K562 (cell line): Measurements from ENCODE around the gene INPP5D. TPM values are rescaled to one million over a fixed set of nuclear protein-coding genes. Genes with fewer than 3 reads are reported as not detected.

Source experiments
- BCLAF1 ChIP-seq, 2 experiments: fragments of 450-650 bp in 1 of 2; IDR thresholded peaks; 2 replicates each; pipeline ENCODE4 v1.6.1; 2011 to 2017; ENCODE audit warnings: low read depth in 2 of 2, antibody characterized with exemption in 1 of 2, borderline replicate concordance in 1 of 2, low read length in 1 of 2, mild to moderate bottlenecking in 1 of 2, mixed read lengths in 1 of 2; ENCODE audit not compliant: control insufficient read depth in 1 of 2
- ERF ChIP-seq: fragments of 450-650 bp; formaldehyde crosslinking; IDR thresholded peaks from 2 replicates; pipeline ENCODE4 v1.4.0; 2020; ENCODE audit warnings: mild to moderate bottlenecking, mixed read lengths
- ETV1 ChIP-seq: fragments of 450-650 bp; conservative IDR thresholded peaks from 2 replicates; pipeline ENCODE4 v1.6.1; 2016; ENCODE audit warnings: missing genetic modification characterization, control low read depth, low read depth, missing compliant biosample characterization
- MCM5 ChIP-seq: fragments of 450-650 bp; IDR thresholded peaks from 2 replicates; pipeline ENCODE4 v1.6.1; 2016; ENCODE audit warnings: low read depth
- ZNF444 ChIP-seq: fragments of 250-450 bp; sonication (Bioruptor Pico); IDR thresholded peaks from 2 replicates; pipeline ENCODE4 v1.4.0; 2020; ENCODE audit warnings: mild to moderate bottlenecking, moderate library complexity
- polyA plus RNA-seq, 8 experiments: library from polyadenylated mRNA; depleted of rRNA in 4 of 8; stranded (reverse) in 5 of 8; unstranded in 3 of 8; fragments of >200 nt; fragmentation: Nextera tagmentation in 2 of 8; fragmentation: Illumina TruSeq in 1 of 8; extraction: Ambion mirVana in 2 of 8; extraction: Trizol in 1 of 8; gene quantifications; 2 replicates each; pipeline versions ENCODE4 v1.2.1 to v1.2.3, GENCODE V29; 2011 to 2014; ENCODE audit warnings: inconsistent platforms in 1 of 8, missing spikeins in 1 of 8
- total RNA-seq, 7 experiments: library from RNA; depleted of rRNA in 6 of 7; stranded (reverse); fragments of >200 nt in 6 of 7; fragmentation: Illumina TruSeq in 2 of 7; extraction: Trizol in 2 of 7; gene quantifications; 2 replicates each; pipeline versions ENCODE4 v1.2.1 to v1.2.3, GENCODE V29; 2011 to 2021; ENCODE audit warnings: low replicate concordance in 1 of 7
- TF ChIP-seq, protein P1 (sequence below): fragments of 200-400 bp; formaldehyde crosslinking; IDR thresholded peaks from 2 replicates; pipeline ENCODE4 v1.6.1; 2017; ENCODE audit warnings: mild to moderate bottlenecking, low read depth, low read length, moderate library complexity

The INPP5D gene
- total and polyA plus RNA-seq, 9 of the 15 experiments (the other 6 are each of a cell fraction or from before 2014, with no cell fraction given): 0.55 to 6.2 (median 2.2) TPM

- TF ChIP-seq BCLAF1 (IDR thresholded peaks at IDR 0.05; ENCODE audit: borderline replicate concordance in 1 of 2, control insufficient read depth in 1 of 2, low read depth in 2 of 2, low read length in 1 of 2): no peak
- no peak for TF ChIP-seq ERF (CRISPR knock-in tag)
- TF ChIP-seq ETV1 (tag): no peak
- TF ChIP-seq MCM5: no peak
- TF ChIP-seq ZNF444: no peak
- TF ChIP-seq, protein P1, sequence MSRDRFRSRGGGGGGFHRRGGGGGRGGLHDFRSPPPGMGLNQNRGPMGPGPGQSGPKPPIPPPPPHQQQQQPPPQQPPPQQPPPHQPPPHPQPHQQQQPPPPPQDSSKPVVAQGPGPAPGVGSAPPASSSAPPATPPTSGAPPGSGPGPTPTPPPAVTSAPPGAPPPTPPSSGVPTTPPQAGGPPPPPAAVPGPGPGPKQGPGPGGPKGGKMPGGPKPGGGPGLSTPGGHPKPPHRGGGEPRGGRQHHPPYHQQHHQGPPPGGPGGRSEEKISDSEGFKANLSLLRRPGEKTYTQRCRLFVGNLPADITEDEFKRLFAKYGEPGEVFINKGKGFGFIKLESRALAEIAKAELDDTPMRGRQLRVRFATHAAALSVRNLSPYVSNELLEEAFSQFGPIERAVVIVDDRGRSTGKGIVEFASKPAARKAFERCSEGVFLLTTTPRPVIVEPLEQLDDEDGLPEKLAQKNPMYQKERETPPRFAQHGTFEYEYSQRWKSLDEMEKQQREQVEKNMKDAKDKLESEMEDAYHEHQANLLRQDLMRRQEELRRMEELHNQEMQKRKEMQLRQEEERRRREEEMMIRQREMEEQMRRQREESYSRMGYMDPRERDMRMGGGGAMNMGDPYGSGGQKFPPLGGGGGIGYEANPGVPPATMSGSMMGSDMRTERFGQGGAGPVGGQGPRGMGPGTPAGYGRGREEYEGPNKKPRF: no peak
These were observed 33.0 kb downstream of the INPP5D start (continued) for GRCh38 chr2:233093166-233093448.
